H1 (cell line): ENCODE data around the gene EIPR1. TPM values are rescaled to one million over a fixed set of nuclear protein-coding genes. Genes with fewer than 3 reads are reported as not detected.

Experiments used
- CTCF ChIA-PET: fragments of 300-600 bp; sonication (Branson Sonifier 250); formaldehyde crosslinking; loops from one replicate; lab custom pipeline; 2021; ENCODE audit not compliant: partially characterized antibody; lab: Charles Lee
- POLR2A ChIA-PET: fragments of 300-600 bp; sonication (Branson Sonifier 250); formaldehyde crosslinking; loops from one replicate; lab custom pipeline; 2021; ENCODE audit warnings: inconsistent platforms; ENCODE audit not compliant: partially characterized antibody; lab: Charles Lee
- DNase-seq, 2 experiments: peaks; one replicate each; pipeline versions ENCODE4 v3.0.0 to v3.0.0-alpha.2; 2010 to 2022; ENCODE audit warnings: low spot score in 2 of 2, low read depth in 1 of 2, mixed read lengths in 1 of 2
- FAIRE-seq: peaks from 2 replicates; lab custom pipeline; 2011; peaks lifted over from hg19 to GRCh38; lab: Jason Lieb, UNC
- H2AFZ ChIP-seq: 2 replicates; pipeline ENCODE4 v1.8.1; 2012; ENCODE audit warnings: low read length, inconsistent platforms
- H2AK5ac ChIP-seq: 2 replicates; pipeline ENCODE4 v1.6.1; 2013; ENCODE audit warnings: low read depth, low read length
- H2BK120ac ChIP-seq: replicated peaks from 2 replicates; pipeline ENCODE3; 2013; ENCODE audit warnings: low read depth, low read length, inconsistent platforms
- H2BK12ac ChIP-seq: 2 replicates; pipeline ENCODE4 v1.6.1; 2013; ENCODE audit warnings: low read depth, low read length
- H2BK15ac ChIP-seq: 2 replicates; pipeline ENCODE4 v1.6.1; 2013; ENCODE audit warnings: low read length
- H2BK20ac ChIP-seq: 2 replicates; pipeline ENCODE4 v1.6.1; 2013; ENCODE audit warnings: low read length
- H2BK5ac ChIP-seq: 2 replicates; pipeline ENCODE4 v1.6.1; 2013; ENCODE audit warnings: low read depth, low read length
- H3K14ac ChIP-seq: 2 replicates; pipeline ENCODE4 v1.6.1; 2013; ENCODE audit warnings: inconsistent platforms; ENCODE audit not compliant: insufficient read length
- H3K18ac ChIP-seq: 2 replicates; pipeline ENCODE4 v1.6.1; 2013; ENCODE audit warnings: low read length; ENCODE audit errors: extremely low read depth
- H3K23ac ChIP-seq: 2 replicates; pipeline ENCODE4 v1.6.1; 2013; ENCODE audit warnings: inconsistent platforms; ENCODE audit not compliant: insufficient read length
- H3K23me2 ChIP-seq: 2 replicates; pipeline ENCODE4 v1.6.1; 2013; ENCODE audit warnings: low read depth, low read length
- H3K27ac ChIP-seq: 2 replicates; pipeline ENCODE4 v1.6.1; 2011; ENCODE audit warnings: low read depth, low read length, inconsistent platforms
- H3K27me3 ChIP-seq, 4 experiments: replicated peaks in 1 of 4; 1 replicate in 1 of 4; 2 replicates in 3 of 4; pipeline versions ENCODE4 v1.6.1 to v1.8.1; 2011 to 2013; ENCODE audit warnings: low read length in 3 of 4, mild to moderate bottlenecking in 3 of 4, inconsistent platforms in 2 of 4, mixed read lengths in 2 of 4, moderate library complexity in 1 of 4; ENCODE audit not compliant: control insufficient read depth in 3 of 4, insufficient read depth in 3 of 4; ENCODE audit errors: extremely low read depth in 1 of 4
- H3K36me3 ChIP-seq, 4 experiments: 2 replicates each; pipeline versions ENCODE4 v1.6.1 to v1.8.1; 2011 to 2013; ENCODE audit warnings: mild to moderate bottlenecking in 4 of 4, low read length in 3 of 4, moderate library complexity in 2 of 4, control low read depth in 1 of 4, inconsistent platforms in 1 of 4; ENCODE audit not compliant: insufficient read depth in 4 of 4, control insufficient read depth in 2 of 4
- H3K4ac ChIP-seq: replicated peaks from 2 replicates; pipeline ENCODE3; 2013; ENCODE audit warnings: low read length, low read depth, mixed read lengths, inconsistent platforms; ENCODE audit not compliant: insufficient read length
- H3K4me1 ChIP-seq, 4 experiments: replicated peaks in 1 of 4; 1 replicate in 1 of 4; 2 replicates in 3 of 4; pipeline versions ENCODE4 v1.6.1 to v1.8.1; 2011 to 2013; ENCODE audit warnings: low read length in 3 of 4, inconsistent platforms in 2 of 4, mixed read lengths in 1 of 4; ENCODE audit not compliant: insufficient read depth in 4 of 4, control insufficient read depth in 3 of 4
- H3K4me2 ChIP-seq, 2 experiments: 2 replicates each; pipeline versions ENCODE4 v1.6.1 to v1.8.1; 2011 to 2013; ENCODE audit warnings: low read depth in 2 of 2, low read length in 2 of 2, control low read depth in 1 of 2, inconsistent platforms in 1 of 2, mild to moderate bottlenecking in 1 of 2; ENCODE audit not compliant: insufficient read depth in 1 of 2
- H3K4me3 ChIP-seq, 4 experiments: fragments of 200-600, 300-600 bp in 1 of 4; sonication (generic), shearing (Covaris generic), sonication (Bioruptor Twin) in 1 of 4; 2 replicates each; pipeline versions ENCODE4 v1.5.1 to v1.8.1; 2011 to 2016; ENCODE audit warnings: low read length in 4 of 4, low read depth in 3 of 4, control low read depth in 2 of 4, inconsistent platforms in 2 of 4, mild to moderate bottlenecking in 2 of 4, mixed read lengths in 1 of 4, moderate library complexity in 1 of 4; ENCODE audit not compliant: insufficient read depth in 2 of 4; ENCODE audit errors: extremely low read depth in 1 of 4
- H3K56ac ChIP-seq: replicated peaks from 2 replicates; pipeline ENCODE3; 2013; ENCODE audit warnings: low read depth, mild to moderate bottlenecking, mixed read lengths, low read length, inconsistent platforms; ENCODE audit not compliant: insufficient read length
- H3K79me1 ChIP-seq: 2 replicates; pipeline ENCODE4 v1.6.1; 2013; ENCODE audit warnings: low read depth, low read length, control low read depth
- H3K79me2 ChIP-seq, 2 experiments: 2 replicates each; pipeline versions ENCODE4 v1.6.1 to v1.8.1; 2012 to 2013; ENCODE audit warnings: low read length in 2 of 2, mild to moderate bottlenecking in 2 of 2, inconsistent platforms in 1 of 2; ENCODE audit not compliant: insufficient read depth in 2 of 2, control insufficient read depth in 1 of 2
- H3K9ac ChIP-seq, 4 experiments: replicated peaks in 1 of 4; 1 replicate in 1 of 4; 2 replicates in 3 of 4; pipeline versions ENCODE4 v1.6.1 to v1.8.1; 2011 to 2013; ENCODE audit warnings: low read depth in 3 of 4, low read length in 3 of 4, control low read depth in 2 of 4, mild to moderate bottlenecking in 2 of 4, moderate library complexity in 2 of 4, inconsistent platforms in 1 of 4; ENCODE audit errors: extremely low read depth in 1 of 4
- H3K9me3 ChIP-seq, 2 experiments: 2 replicates each; pipeline versions ENCODE4 v1.6.1 to v1.8.1; 2012 to 2013; ENCODE audit warnings: mild to moderate bottlenecking in 2 of 2, moderate library complexity in 2 of 2, control low read depth in 1 of 2, inconsistent platforms in 1 of 2, low read depth in 1 of 2, low read length in 1 of 2, mixed read lengths in 1 of 2; ENCODE audit not compliant: insufficient read depth in 2 of 2
- H4K20me1 ChIP-seq, 2 experiments: replicated peaks in 1 of 2; 2 replicates each; pipeline versions ENCODE3 to v1.8.1; 2011 to 2013; ENCODE audit warnings: inconsistent platforms in 2 of 2, low read length in 2 of 2, mild to moderate bottlenecking in 1 of 2; ENCODE audit not compliant: insufficient read depth in 2 of 2, control insufficient read depth in 1 of 2
- H4K5ac ChIP-seq: 2 replicates; pipeline ENCODE4 v1.6.1; 2013; ENCODE audit warnings: low read length, low read depth, mixed read lengths, inconsistent platforms; ENCODE audit not compliant: insufficient read length
- H4K8ac ChIP-seq: 2 replicates; pipeline ENCODE4 v1.8.0; 2013; ENCODE audit warnings: mild to moderate bottlenecking, moderate library complexity, low read length, inconsistent platforms; ENCODE audit not compliant: insufficient read depth; ENCODE audit errors: extremely low read depth
- H4K91ac ChIP-seq: replicated peaks from 2 replicates; pipeline ENCODE3; 2013; ENCODE audit warnings: low read length, mixed read lengths, inconsistent platforms; ENCODE audit not compliant: insufficient read length
- CREB1 ChIP-seq: IDR thresholded peaks from 2 replicates; pipeline ENCODE4 v1.6.1; 2012; ENCODE audit warnings: inconsistent platforms
- MAX ChIP-seq: IDR thresholded peaks from 2 replicates; pipeline ENCODE4 v1.6.1; 2012; ENCODE audit warnings: inconsistent platforms
- RBBP5 ChIP-seq: IDR thresholded peaks from 2 replicates; pipeline ENCODE4 v1.7.1; 2012; ENCODE audit warnings: low read depth, mild to moderate bottlenecking, inconsistent platforms, low read length, moderate library complexity, borderline replicate concordance
- RNF2 ChIP-seq: fragments of 200-900, 300-1000 bp; sonication (generic); IDR thresholded peaks from 2 replicates; pipeline ENCODE4 v1.7.1; 2016; ENCODE audit warnings: borderline replicate concordance, low read depth, mild to moderate bottlenecking, antibody characterized with exemption, low read length; ENCODE audit not compliant: poor library complexity, severe bottlenecking; ENCODE audit errors: missing control alignments
- SIX5 ChIP-seq: IDR thresholded peaks from 2 replicates; pipeline ENCODE4 v1.6.1; 2011; ENCODE audit warnings: mild to moderate bottlenecking, low read depth, low read length
- SRF ChIP-seq: IDR thresholded peaks from 2 replicates; pipeline ENCODE4 v1.6.1; 2011; ENCODE audit warnings: mild to moderate bottlenecking, low read depth, low read length, moderate library complexity
- TEAD4 ChIP-seq: IDR thresholded peaks from 2 replicates; pipeline ENCODE4 v1.6.1; 2012; ENCODE audit warnings: low read depth, low read length, inconsistent platforms, mixed read lengths
- WGBS, 2 experiments: shearing (Covaris generic) in 1 of 2; methylation state at CpG; one replicate each; pipeline versions ENCODE4 v1.1.6 to v1.1.7; 2013 to 2015; ENCODE audit warnings: low lambda C conversion rate in 2 of 2, mixed read lengths in 2 of 2, inconsistent platforms in 1 of 2, low coverage in 1 of 2, missing lambda C conversion rate in 1 of 2; ENCODE audit not compliant: insufficient replicate concordance in 2 of 2, insufficient coverage in 1 of 2, insufficient read length in 1 of 2; ENCODE audit errors: extremely low coverage in 1 of 2, missing lambda C conversion rate in 1 of 2; 5-methylcytosine and 5-hydroxymethylcytosine counted together
- polyA plus RNA-seq, 7 experiments: library from polyadenylated mRNA; depleted of rRNA in 3 of 7; stranded (reverse) in 5 of 7; unstranded in 2 of 7; fragments of >200 nt in 5 of 7; fragments of 200-250 nt in 2 of 7; gene quantifications; 1 replicate in 5 of 7; 2 replicates in 1 of 7; 4 replicates in 1 of 7; pipeline versions ENCODE4 v1.2.1 to v1.2.3, GENCODE V29; 2011 to 2013; ENCODE audit warnings: missing spikeins in 2 of 7, mixed read lengths in 2 of 7
- total RNA-seq: library from RNA; stranded (reverse); fragmentation: NEBNext Ultra II Directional; extraction: Animal tissue kit (Norgen Biotek cat#: 25700); gene quantifications from 2 replicates; pipeline ENCODE4 v1.2.1, GENCODE V29; 2021

EIPR1 gene
- total and polyA plus RNA-seq, 2 of the 8 experiments (the other 6 are each of a cell fraction or from before 2014, with no cell fraction given), result 26.3 to 56.4 TPM

- Histone ChIP-seq H3K27ac (no peak overlapping the region), H4K91ac (no peak overlapping the region), H2BK120ac (no peak overlapping the region), H2AFZ (no peak overlapping the region), H3K79me2 (no peaks in the 10 kb centered on the region), H2BK15ac (no peak overlapping the region), H3K79me1 (peaks cover 2% of the 10 kb centered on the region; the same call in 1 of the 2 replicates), H2BK20ac (no peak overlapping the region), H3K36me3 (peaks cover 0 to 3% (median under 1%) of the 10 kb centered on the region in 4 experiments; a peak in 1 of 8 replicates), H3K4me2 (no peak overlapping the region), H3K9ac (no peak overlapping the region), H3K14ac (no peak overlapping the region), H3K4ac (no peak overlapping the region), H4K8ac (no peak overlapping the region), H4K5ac (no peak overlapping the region), H4K20me1 (peaks cover 0 to 6% of the 10 kb centered on the region in 2 experiments), H3K4me3 (no peak overlapping the region), H3K4me1 (no peaks in the 10 kb centered on the region), H3K23ac (no peak overlapping the region), H3K27me3 (no peaks in the 10 kb centered on the region), H2BK12ac (no peak overlapping the region), H3K18ac (no peak overlapping the region), H3K9me3 (no peaks in the 10 kb centered on the region), H3K23me2 (no peaks in the 10 kb centered on the region), H2BK5ac (no peak overlapping the region), H3K56ac (no peak overlapping the region), H2AK5ac (no peak overlapping the region)
- 96% methylated on average over 3 of the region's 3 CpGs; no CpG with 5 or more reads in 1 of the 2 experiments for WGBS, 2 experiments
- ChIA-PET CTCF (no interaction called here), POLR2A (no interaction called here)
- DNase-seq, result no peak
- FAIRE-seq, result no peak
- no peak for TF ChIP-seq SRF
- TF ChIP-seq RBBP5, result no peak
- no peak for TF ChIP-seq MAX
- no peak for TF ChIP-seq CREB1
- no peak for TF ChIP-seq TEAD4
- no peak for TF ChIP-seq SIX5
- TF ChIP-seq RNF2, result no peak
Observed at GRCh38 chr2:3411103-3411502, 33.5 kb upstream of the EIPR1 start.
